IMR-90 (cell line): ENCODE data around the gene TNRC18. TPM values are rescaled to one million over a fixed set of nuclear protein-coding genes. Genes with fewer than 3 reads are reported as not detected.

Experiments
- ATAC-seq: fragments of 200-7000 bp; cut with Tn5 transposase; 2 replicates; pipeline ENCODE4 v1.9.1; 2020; ENCODE audit warnings: low read depth, mild to moderate bottlenecking, moderate library complexity
- BruUV-seq: library from RNA; stranded (reverse); fragments of 400-500 nt; replicated peaks from 2 replicates; lab custom pipeline; 2021; lab: Mats Ljungman, UMichigan
- CTCF ChIA-PET: fragments of 300-600 bp; formaldehyde crosslinking; extraction: SDS; loops from one replicate; lab custom pipeline; 2021; ENCODE audit warnings: antibody characterized with exemption; lab: Yijun Ruan, JAX
- POLR2A ChIA-PET: fragments of 300-600 bp; sonication (Branson Sonifier 250); formaldehyde crosslinking; loops from one replicate; lab custom pipeline; 2022; ENCODE audit warnings: antibody characterized with exemption; ENCODE audit not compliant: unreplicated experiment; lab: Charles Lee
- DNase-seq: peaks from one replicate; pipeline ENCODE4 v3.0.0; 2013
- H2AFZ ChIP-seq: replicated peaks from 2 replicates; pipeline ENCODE3; 2013; ENCODE audit warnings: low read length, mild to moderate bottlenecking; ENCODE audit not compliant: poor library complexity
- H2AK5ac ChIP-seq: 2 replicates; pipeline ENCODE4 v1.6.1; 2013; ENCODE audit warnings: low read depth, low read length, inconsistent platforms
- H2AK9ac ChIP-seq: replicated peaks from 2 replicates; pipeline ENCODE3; 2013; ENCODE audit warnings: mild to moderate bottlenecking, low read depth, low read length, moderate library complexity; ENCODE audit not compliant: poor library complexity
- H2BK120ac ChIP-seq: 2 replicates; pipeline ENCODE4 v1.6.1; 2013; ENCODE audit warnings: low read depth, low read length, inconsistent platforms
- H2BK15ac ChIP-seq: 3 replicates; pipeline ENCODE4 v1.6.1; 2013; ENCODE audit warnings: low read depth, low read length, inconsistent platforms
- H2BK20ac ChIP-seq: 2 replicates; pipeline ENCODE4 v1.6.1; 2013; ENCODE audit warnings: low read depth, mild to moderate bottlenecking, inconsistent platforms, low read length, moderate library complexity
- H2BK5ac ChIP-seq: 2 replicates; pipeline ENCODE4 v1.6.1; 2013; ENCODE audit warnings: mild to moderate bottlenecking, low read depth, low read length, inconsistent platforms; ENCODE audit not compliant: poor library complexity, severe bottlenecking
- H3K14ac ChIP-seq: replicated peaks from 2 replicates; pipeline ENCODE4 v1.6.1; 2013; ENCODE audit warnings: low read depth, low read length, inconsistent platforms
- H3K18ac ChIP-seq: 2 replicates; pipeline ENCODE4 v1.6.1; 2013; ENCODE audit warnings: low read depth, low read length, control low read depth
- H3K23ac ChIP-seq: 2 replicates; pipeline ENCODE4 v1.6.1; 2013; ENCODE audit warnings: low read depth, low read length, inconsistent platforms
- H3K27ac ChIP-seq: 2 replicates; pipeline ENCODE4 v1.5.1; 2013; ENCODE audit warnings: mild to moderate bottlenecking, control low read depth, low read length; ENCODE audit not compliant: insufficient read depth
- H3K27me3 ChIP-seq: 2 replicates; pipeline ENCODE4 v1.6.1; 2013; ENCODE audit warnings: low read length; ENCODE audit not compliant: control insufficient read depth, insufficient read depth
- H3K36me3 ChIP-seq: 2 replicates; pipeline ENCODE4 v1.6.1; 2013; ENCODE audit warnings: low read length, mixed read lengths; ENCODE audit not compliant: control insufficient read depth, insufficient read depth
- H3K4ac ChIP-seq: 2 replicates; pipeline ENCODE4 v1.6.1; 2013; ENCODE audit warnings: low read depth, low read length, inconsistent platforms
- H3K4me1 ChIP-seq: 2 replicates; pipeline ENCODE4 v1.6.1; 2013; ENCODE audit warnings: low read length, mixed read lengths; ENCODE audit not compliant: control insufficient read depth, insufficient read depth
- H3K4me2 ChIP-seq: 2 replicates; pipeline ENCODE4 v1.6.1; 2013; ENCODE audit warnings: low read depth, mild to moderate bottlenecking, control low read depth, low read length, moderate library complexity
- H3K4me3 ChIP-seq: 2 replicates; pipeline ENCODE4 v1.5.1; 2013; ENCODE audit warnings: low read depth, mild to moderate bottlenecking, control low read depth, low read length, moderate library complexity; ENCODE audit not compliant: insufficient read depth
- H3K56ac ChIP-seq: 2 replicates; pipeline ENCODE4 v1.6.1; 2013; ENCODE audit warnings: low read length, inconsistent platforms; ENCODE audit not compliant: insufficient read depth; ENCODE audit errors: extremely low read depth
- H3K79me1 ChIP-seq, 2 experiments: 2 replicates each; pipeline ENCODE4 v1.6.1; 2013; ENCODE audit warnings: low read length in 2 of 2, inconsistent platforms in 1 of 2, low read depth in 1 of 2
- H3K9ac ChIP-seq: 2 replicates; pipeline ENCODE4 v1.6.1; 2013; ENCODE audit warnings: low read depth, low read length, control low read depth
- H3K9me1 ChIP-seq: 2 replicates; pipeline ENCODE4 v1.6.1; 2013; ENCODE audit warnings: low read length, inconsistent platforms; ENCODE audit not compliant: insufficient read depth
- H3K9me3 ChIP-seq: 2 replicates; pipeline ENCODE4 v1.6.1; 2013; ENCODE audit warnings: low read length; ENCODE audit not compliant: control insufficient read depth, insufficient read depth
- H4K20me1 ChIP-seq: 2 replicates; pipeline ENCODE4 v1.6.1; 2013; ENCODE audit warnings: low read length, inconsistent platforms; ENCODE audit not compliant: insufficient read depth
- H4K5ac ChIP-seq: 2 replicates; pipeline ENCODE4 v1.6.1; 2013; ENCODE audit warnings: mild to moderate bottlenecking, low read depth, low read length, control low read depth
- H4K8ac ChIP-seq, 2 experiments: 2 replicates each; pipeline ENCODE4 v1.6.1; 2013; ENCODE audit warnings: low read depth in 2 of 2, low read length in 2 of 2, control low read depth in 1 of 2, inconsistent platforms in 1 of 2
- H4K91ac ChIP-seq: 2 replicates; pipeline ENCODE4 v1.6.1; 2013; ENCODE audit warnings: low read depth, low read length, inconsistent platforms; ENCODE audit not compliant: insufficient read depth
- CHD1 ChIP-seq: IDR thresholded peaks from 2 replicates; pipeline ENCODE4 v1.6.1; 2012; ENCODE audit warnings: low read depth, low read length, improper control_type of control experiment
- CTCF ChIP-seq: conservative IDR thresholded peaks from 2 replicates; pipeline ENCODE4 v1.5.1; 2012; ENCODE audit warnings: mild to moderate bottlenecking, low read depth, low read length, improper control_type of control experiment
- ELK1 ChIP-seq: fragments of 150-350 bp; IDR thresholded peaks from 2 replicates; pipeline ENCODE4 v1.6.1; 2016; ENCODE audit warnings: low read depth, mild to moderate bottlenecking, low read length, moderate library complexity, borderline replicate concordance
- MAFK ChIP-seq: IDR thresholded peaks from 2 replicates; pipeline ENCODE4 v1.6.1; 2012; ENCODE audit warnings: low read depth, low read length, improper control_type of control experiment
- POLR2A ChIP-seq: IDR thresholded peaks from 2 replicates; pipeline ENCODE4 v1.6.1; 2012; ENCODE audit warnings: mild to moderate bottlenecking, low read depth, low read length
- RCOR1 ChIP-seq: IDR thresholded peaks from 2 replicates; pipeline ENCODE4 v1.6.1; 2012; ENCODE audit warnings: mild to moderate bottlenecking, low read length, improper control_type of control experiment; ENCODE audit not compliant: insufficient replicate concordance
- RFX5 ChIP-seq: IDR thresholded peaks from 2 replicates; pipeline ENCODE4 v1.8.0; 2012; ENCODE audit warnings: low read depth, mild to moderate bottlenecking, low read length, moderate library complexity
- SMC3 ChIP-seq: fragments of 150-350 bp; IDR thresholded peaks from 2 replicates; pipeline ENCODE4 v1.6.1; 2016; ENCODE audit warnings: low read depth, mild to moderate bottlenecking, antibody characterized with exemption, low read length, moderate library complexity
- USF2 ChIP-seq: fragments of 150-350 bp; IDR thresholded peaks from 2 replicates; pipeline ENCODE4 v1.6.1; 2017; ENCODE audit warnings: mild to moderate bottlenecking, antibody characterized with exemption, low read length, low read depth
- WGBS, 2 experiments: methylation state at CpG; one replicate each; pipeline versions ENCODE4 v1.1.5 to v1.1.7; 2013; ENCODE audit warnings: missing lambda C conversion rate in 2 of 2; ENCODE audit not compliant: insufficient read length in 1 of 2; ENCODE audit errors: extremely low coverage in 2 of 2; 5-methylcytosine and 5-hydroxymethylcytosine counted together
- dilution Hi-C: fragments of 300-500 bp; cut with HindIII; formaldehyde crosslinking; loops from one replicate; pipeline ENCODE4 v1.14.3; 2018; ENCODE audit warnings: low sequenced_read_pairs; ENCODE audit not compliant: unreplicated experiment
- in situ Hi-C: fragments of 300-500 bp; cut with MboI; formaldehyde crosslinking; loops from 3 replicates; pipeline ENCODE4 v1.14.3; 2019; ENCODE audit warnings: low sequenced_read_pairs, inconsistent platforms, mixed read lengths
- intact Hi-C: fragments of 100-400 bp; cut with micrococcal nuclease; formaldehyde crosslinking; loops from 2 replicates; pipeline ENCODE4 v1.10.0; 2022
- polyA plus RNA-seq, 3 experiments: library from polyadenylated mRNA; depleted of rRNA; stranded (reverse); fragments of >200 nt; gene quantifications; 2 replicates each; pipeline ENCODE4 v1.2.3, GENCODE V29; 2012; ENCODE audit warnings: low replicate concordance in 1 of 3
- total RNA-seq: library from RNA; depleted of rRNA; stranded (reverse); fragments of >200 nt; gene quantifications from 2 replicates; pipeline ENCODE4 v1.2.3, GENCODE V29; 2012

TNRC18 gene
- total and polyA plus RNA-seq, 2 of the 4 experiments (the other 2 are of a cell fraction), result 4.7 to 29.6 TPM

- ChIA-PET CTCF (no interaction called here), POLR2A (no interaction called here)
- in situ Hi-C loops (no loop called here), dilution Hi-C loops (no loop called here), intact Hi-C loops (no loop called here)
- H2BK120ac ChIP-seq, result no peak overlapping the region
- H3K4me2 ChIP-seq, result no peak overlapping the region
- no peak for DNase-seq
- H3K18ac ChIP-seq, result no peak overlapping the region
- no peaks in the 10 kb centered on the region for H3K4me1 ChIP-seq
- H3K79me1 ChIP-seq, result no peaks in the 10 kb centered on the region
- H2AFZ ChIP-seq, result peak overlapping the region; percentile 43
- H3K36me3 ChIP-seq, result peaks cover 6% of the 10 kb centered on the region; the same call in 1 of the 2 replicates
- TF ChIP-seq SMC3, result no peak
- no peak for TF ChIP-seq CHD1
- no peak for TF ChIP-seq RCOR1
- no peak for TF ChIP-seq POLR2A
- TF ChIP-seq USF2, result no peak
- TF ChIP-seq ELK1, result no peak
- TF ChIP-seq CTCF, result no peak
- no peak for TF ChIP-seq RFX5
- TF ChIP-seq MAFK, result no peak
- no peak overlapping the region for H2BK20ac ChIP-seq
- H3K23ac ChIP-seq, result no peak overlapping the region
- H3K14ac ChIP-seq, result no peak overlapping the region
- no peak overlapping the region for H2BK5ac ChIP-seq
- 94 to 100% methylated on average over 2 to 26 of the region's 32 CpGs for WGBS, 2 experiments
- BruUV-seq, result no TSS peak
- no peak overlapping the region for H4K91ac ChIP-seq
- no peak overlapping the region for H3K27ac ChIP-seq
- ATAC-seq, result no peak
- H4K8ac ChIP-seq, result no peak overlapping the region
- H3K4me3 ChIP-seq, result no peak overlapping the region
- peaks cover 7% of the 10 kb centered on the region for H3K9me3 ChIP-seq
- no peak overlapping the region for H2AK9ac ChIP-seq
- no peak overlapping the region for H4K5ac ChIP-seq
- H3K4ac ChIP-seq, result no peak overlapping the region
- no peak overlapping the region for H2BK15ac ChIP-seq
- H3K27me3 ChIP-seq, result no peaks in the 10 kb centered on the region
- no peak overlapping the region for H3K56ac ChIP-seq
- H2AK5ac ChIP-seq, result no peak overlapping the region
- H4K20me1 ChIP-seq, result no peaks in the 10 kb centered on the region; the same call in 1 of the 2 replicates
- peaks cover 6% of the 10 kb centered on the region; the same call in 1 of the 2 replicates for H3K9me1 ChIP-seq
- H3K9ac ChIP-seq, result no peak overlapping the region
Observed at GRCh38 chr7:5469375-5470166, 45.9 kb upstream of the TNRC18 start.
